ENCODE measurements around the gene DQX1. TPM values are rescaled to one million over a fixed set of nuclear protein-coding genes. Genes with fewer than 3 reads are reported as not detected.
"Not testable (repeated sequence)": the region's sequence is repeated elsewhere in the genome, so short reads cannot be mapped to it uniquely, and the experiment has no call there.

The DQX1 gene
- polyA plus RNA-seq, 4 donors: 0.19 to 0.56 (median 0.53) TPM

- DNase-seq (ENCODE audit: low read depth in 4 of 4, low spot score in 3 of 4): peak; percentile 91 to 97 (median 94)
These were observed 53.7 kb downstream of the DQX1 start, which contains the start of gene MRPL53 for GRCh38 chr2:74472086-74472944. Gene MRPL53, minus strand, starts transcription at chr2:74472680. Its CDS starts 20 bp downstream, at chr2:74472660.

- no peak for DNase-seq (ENCODE audit: low read depth in 4 of 4, low spot score in 3 of 4)
These were observed 54.5 kb downstream of the DQX1 start for GRCh38 chr2:74471332-74472065.

GRCh38 chr2:74470742-74471141 is 55.3 kb downstream of the DQX1 start:
- not testable (repeated sequence) for DNase-seq (ENCODE audit: low read depth in 4 of 4, low spot score in 3 of 4)

Other genes with a start within 250 kb of the DQX1 start
- 1 to 10 TPM; 1.8 to 3.1 (median 2.3) TPM for gene SLC4A5, start 182.8 kb downstream of the DQX1 start, polyA plus RNA-seq (ENCODE audit: insufficient read length in 4 of 4)
- 100 to 1,000 TPM; 146 to 166 (median 153) TPM for gene DCTN1, start 145.9 kb downstream of the DQX1 start, polyA plus RNA-seq (ENCODE audit: insufficient read length in 4 of 4)
- 1 to 10 TPM; 5.0 to 9.5 (median 7.2) TPM for gene C2orf81, start 104.6 kb downstream of the DQX1 start, polyA plus RNA-seq (ENCODE audit: insufficient read length in 4 of 4)
- gene WDR54, start 104.5 kb downstream of the DQX1 start, polyA plus RNA-seq (ENCODE audit: insufficient read length in 4 of 4): 10 to 100 TPM; 36.7 to 44.2 (median 40.9) TPM
- gene RTKN, start 84.3 kb downstream of the DQX1 start, polyA plus RNA-seq (ENCODE audit: insufficient read length in 4 of 4): 10 to 100 TPM; 62.1 to 79.9 (median 66.2) TPM
- gene INO80B, start 71.1 kb downstream of the DQX1 start, polyA plus RNA-seq (ENCODE audit: insufficient read length in 4 of 4): 10 to 100 TPM; 20.2 to 29.5 (median 24.5) TPM
- 100 to 1,000 TPM in 3 of 4 donors, 10 to 100 TPM in 1; 94.9 to 132 (median 109) TPM for gene WBP1, start 67.8 kb downstream of the DQX1 start, polyA plus RNA-seq (ENCODE audit: insufficient read length in 4 of 4)
- 10 to 100 TPM; 47.9 to 58.5 (median 53.1) TPM for gene MOGS, start 60.8 kb downstream of the DQX1 start, polyA plus RNA-seq (ENCODE audit: insufficient read length in 4 of 4)
- gene MRPL53, start 53.6 kb downstream of the DQX1 start, polyA plus RNA-seq (ENCODE audit: insufficient read length in 4 of 4): 10 to 100 TPM; 36.6 to 67.9 (median 44.6) TPM
- gene CCDC142, start 43.2 kb downstream of the DQX1 start, polyA plus RNA-seq (ENCODE audit: insufficient read length in 4 of 4): 10 to 100 TPM in 2 of 4 donors, 1 to 10 TPM in 2; 8.0 to 12.1 (median 10.1) TPM
- 10 to 100 TPM; 27.5 to 32.6 (median 31.2) TPM for gene TTC31, start 43.1 kb downstream of the DQX1 start, polyA plus RNA-seq (ENCODE audit: insufficient read length in 4 of 4)
- 1 to 10 TPM; 1.9 to 4.0 (median 3.2) TPM for gene LBX2, start 26.6 kb downstream of the DQX1 start, polyA plus RNA-seq (ENCODE audit: insufficient read length in 4 of 4)
- gene PCGF1, start 18.5 kb downstream of the DQX1 start, polyA plus RNA-seq (ENCODE audit: insufficient read length in 4 of 4): 10 to 100 TPM; 23.7 to 30.3 (median 25.8) TPM
- gene TLX2, start 11.8 kb downstream of the DQX1 start, polyA plus RNA-seq (ENCODE audit: insufficient read length in 4 of 4): under 1 TPM in 1 of 4 donors, not detected in 3; 0.26 TPM
- gene AUP1, start 3.5 kb upstream of the DQX1 start, polyA plus RNA-seq (ENCODE audit: insufficient read length in 4 of 4): 100 to 1,000 TPM in 3 of 4 donors, 10 to 100 TPM in 1; 95.8 to 113 (median 110) TPM
- gene HTRA2, start 3.7 kb upstream of the DQX1 start, polyA plus RNA-seq (ENCODE audit: insufficient read length in 4 of 4): 10 to 100 TPM; 33.8 to 39.3 (median 37.6) TPM
- 10 to 100 TPM in 3 of 4 donors, 1 to 10 TPM in 1; 9.2 to 11.3 (median 10.4) TPM for gene LOXL3, start 27.7 kb upstream of the DQX1 start, polyA plus RNA-seq (ENCODE audit: insufficient read length in 4 of 4)
- 10 to 100 TPM in 1 of 4 donors, 1 to 10 TPM in 3; 7.8 to 10.2 (median 8.7) TPM for gene DOK1, start 28.5 kb upstream of the DQX1 start, polyA plus RNA-seq (ENCODE audit: insufficient read length in 4 of 4)
- gene M1AP, start 122.1 kb upstream of the DQX1 start, polyA plus RNA-seq (ENCODE audit: insufficient read length in 4 of 4): 1 to 10 TPM in 2 of 4 donors, under 1 TPM in 2; 0.40 to 1.5 (median 1.0) TPM
- 1 to 10 TPM; 6.7 to 8.1 (median 7.6) TPM for gene SEMA4F, start 128.0 kb upstream of the DQX1 start, polyA plus RNA-seq (ENCODE audit: insufficient read length in 4 of 4)

Measured in right renal pelvis (tissue), 4 donors.